NCI-H748 (cell line): Measurements from ENCODE around the gene PTPN23.

Source experiments
- DNase-seq: peaks from one replicate; lab custom pipeline; 2025; ENCODE audit not compliant: unreplicated experiment; lab: John Stamatoyannopoulos, UW

PTPN23 gene

GRCh38 chr3:47418167-47419082, 37.6 kb downstream of the PTPN23 start:
- DNase-seq: no peak

DNA sequence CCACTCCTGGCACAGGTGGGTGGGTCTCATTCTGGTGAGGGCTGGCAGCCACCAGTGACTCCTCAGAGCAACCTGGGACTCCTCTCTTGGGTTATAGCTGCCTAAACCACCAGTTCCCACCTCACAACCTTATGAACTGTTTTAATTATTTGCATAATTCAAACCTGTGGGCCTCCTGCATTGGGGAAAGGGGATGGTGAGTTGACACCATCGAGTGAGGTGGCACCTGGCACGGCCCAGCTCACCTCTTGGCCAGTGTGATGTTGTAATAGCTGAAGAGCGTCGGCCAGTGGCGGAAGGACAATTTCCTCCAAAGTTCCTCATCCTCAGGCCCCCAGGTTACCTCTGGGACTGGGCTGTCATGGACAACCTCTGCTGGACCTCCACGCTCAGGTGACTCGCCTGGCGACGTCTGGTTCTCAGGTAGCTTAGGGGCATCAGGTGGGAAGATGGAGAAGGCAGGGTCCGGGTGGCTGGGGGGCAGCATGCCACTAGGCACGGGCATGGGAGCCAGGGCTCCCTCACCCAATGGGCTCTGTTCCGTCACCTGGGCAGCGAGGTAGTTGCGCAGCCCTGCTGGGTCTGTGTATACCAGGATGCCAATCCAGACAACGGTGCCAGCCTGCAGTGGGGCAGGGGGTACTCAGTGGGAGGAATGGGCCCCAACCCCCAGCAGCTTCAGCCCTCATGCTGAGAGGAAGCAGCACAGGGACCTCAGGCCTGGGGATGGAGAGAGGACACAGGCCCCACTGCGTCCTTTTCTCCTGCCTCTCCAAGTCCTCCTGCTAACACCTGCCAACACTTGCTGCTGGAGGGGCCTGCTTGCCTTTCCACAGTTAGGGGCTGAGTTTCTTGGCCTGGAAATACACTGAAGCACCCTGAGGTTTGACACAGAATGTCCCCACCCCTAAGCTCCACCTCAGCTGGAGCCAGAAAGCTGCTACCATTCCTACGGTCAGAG, 38.5 kb downstream of the PTPN23 start:
- no peak for DNase-seq

DNA sequence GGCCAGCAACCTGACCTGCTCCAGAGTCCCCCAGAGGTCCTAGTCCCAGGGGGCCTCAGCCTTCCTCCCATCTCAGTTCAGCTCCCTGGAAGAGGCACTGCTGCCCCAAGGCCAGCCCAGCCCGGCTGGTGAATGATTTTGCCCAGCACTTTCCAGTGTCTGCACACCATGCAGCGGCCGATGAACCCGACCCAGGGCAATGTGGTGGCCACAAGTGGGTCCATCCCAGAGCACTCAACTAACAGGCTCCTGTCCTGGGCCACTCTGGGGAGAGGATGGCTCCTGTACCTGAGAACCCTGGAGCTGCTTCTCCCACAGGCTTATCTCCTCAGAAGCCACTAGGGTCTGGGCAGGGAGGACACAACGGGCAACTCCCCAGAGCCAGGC, 39.2 kb downstream of the PTPN23 start:
- DNase-seq: no peak

GRCh38 chr3:47420511-47421484, 40.0 kb downstream of the PTPN23 start:
- peak; percentile 62 for DNase-seq

DNA sequence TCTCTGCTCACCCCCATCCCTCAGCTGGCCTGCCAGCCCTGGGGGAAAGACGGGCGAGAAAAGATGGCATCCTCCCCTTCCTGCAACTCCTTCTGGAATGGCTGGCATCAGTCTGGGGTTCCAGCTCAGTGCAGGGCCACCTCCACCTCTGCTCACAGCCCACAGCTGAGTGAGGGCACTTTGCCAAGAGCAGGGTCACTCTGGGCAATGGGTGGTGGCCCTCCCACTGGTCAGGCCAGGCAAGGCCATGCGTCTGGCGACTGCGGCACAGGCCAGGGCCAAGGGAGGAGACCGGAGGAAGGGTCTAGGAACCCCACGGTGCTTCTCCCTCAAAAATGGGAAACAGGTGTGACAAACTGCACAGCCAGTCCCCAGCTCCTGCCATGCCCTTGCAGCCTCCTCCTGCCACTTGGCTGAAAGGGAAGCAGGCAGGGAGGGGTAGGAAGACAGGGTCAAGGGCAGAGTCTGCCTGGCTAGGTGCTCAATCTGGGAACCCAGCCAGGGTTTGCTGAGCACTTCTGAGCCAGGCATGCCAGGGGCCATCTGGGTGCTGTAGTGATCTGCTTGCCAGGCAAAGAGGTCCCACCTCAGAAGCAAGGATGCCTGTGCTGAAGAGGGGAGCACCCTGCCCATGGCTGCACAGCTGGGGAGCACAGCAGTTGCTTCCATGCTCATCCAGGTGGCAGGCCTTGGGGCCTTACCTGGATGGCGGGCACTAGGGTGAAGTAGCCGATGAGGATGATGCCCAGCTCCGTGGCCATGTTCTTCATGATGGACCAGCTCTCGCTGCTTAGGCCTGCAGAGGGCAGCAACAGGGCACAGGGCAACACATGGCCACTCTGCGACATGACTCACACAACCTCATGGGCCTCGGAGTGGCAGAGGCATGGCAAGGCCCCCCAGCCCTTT, 41.2 kb downstream of the PTPN23 start:
- no peak for DNase-seq

GRCh38 chr3:47422743-47423142, 41.9 kb downstream of the PTPN23 start:
- no peak for DNase-seq

DNA sequence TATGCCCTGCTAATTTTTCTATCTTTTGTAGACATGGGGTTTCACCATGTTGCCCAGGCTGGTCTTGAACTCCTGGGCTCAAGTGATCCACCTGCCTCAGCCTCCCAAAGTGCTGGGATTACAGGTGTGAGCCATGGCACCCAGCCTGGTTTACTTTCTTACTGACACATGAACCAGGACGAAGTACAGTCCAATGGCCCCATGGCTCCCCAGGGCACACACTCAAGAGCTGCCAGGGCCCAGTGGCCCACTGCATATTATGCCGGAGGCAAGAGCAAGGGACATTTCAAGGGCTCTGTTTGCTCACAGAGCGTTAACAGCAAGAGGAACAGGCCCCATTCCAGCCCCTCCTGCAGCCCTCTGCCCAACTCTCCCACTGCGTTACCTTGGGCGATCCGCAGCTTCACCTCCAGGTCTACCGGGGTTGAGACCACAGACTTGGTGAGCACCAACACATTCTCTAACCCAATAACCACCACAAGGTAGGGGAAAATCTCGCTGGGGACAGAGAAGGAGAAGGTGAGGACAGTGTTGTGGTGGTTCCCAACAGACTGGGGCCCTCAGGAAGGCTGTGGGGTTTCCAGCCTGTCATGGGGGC, 42.8 kb downstream of the PTPN23 start:
- DNase-seq: no peak

- no peak for DNase-seq
These were observed 43.9 kb downstream of the PTPN23 start for GRCh38 chr3:47424434-47425382.

- no peak for DNase-seq
These were observed 44.6 kb downstream of the PTPN23 start for GRCh38 chr3:47425383-47425778.

GRCh38 chr3:47425959-47426358, 45.1 kb downstream of the PTPN23 start:
- DNase-seq: no peak

- DNase-seq: no peak
These were observed 47.0 kb downstream of the PTPN23 start for GRCh38 chr3:47427866-47428265.

- no peak for DNase-seq
These were observed 47.8 kb downstream of the PTPN23 start for GRCh38 chr3:47428662-47429061.

GRCh38 chr3:47429476-47430270, 48.9 kb downstream of the PTPN23 start:
- no peak for DNase-seq

GRCh38 chr3:47430606-47431005, 49.8 kb downstream of the PTPN23 start:
- no peak for DNase-seq

- DNase-seq: no peak
These were observed 50.4 kb downstream of the PTPN23 start for GRCh38 chr3:47431225-47431624.

- no peak for DNase-seq
These were observed 51.9 kb downstream of the PTPN23 start for GRCh38 chr3:47432673-47433072.

GRCh38 chr3:47433796-47434195, 53.0 kb downstream of the PTPN23 start:
- DNase-seq: no peak
